A549 treated with GW870086 at 1 μM for 4 hours (cell line): ENCODE data around the gene VRK1. TPM values are rescaled to one million over a fixed set of nuclear protein-coding genes. Genes with fewer than 3 reads are reported as not detected.

Experiments
- total RNA-seq: library from RNA; stranded (reverse); fragments of 200-300 nt; extraction: Qiagen RNA extraction; gene quantifications from 5 replicates; pipeline ENCODE4 v1.2.3, GENCODE V29; 2022; ENCODE audit warnings: low read depth

VRK1 gene
- total RNA-seq = 25.7 to 44.1 TPM (median 28.3 TPM) in 5 replicates

GRCh38 chr14:96796851-96797581 is at the start of gene VRK1:
Gene VRK1 (plus strand): TSS chr14:96797382. CDS start chr14:96833472, 36,090 bp downstream.

